Osteoblast (primary cell): ENCODE data around the gene RETREG1. TPM values are rescaled to one million over a fixed set of nuclear protein-coding genes. Genes with fewer than 3 reads are reported as not detected.

Source experiments
- DNase-seq: peaks from one replicate; pipeline ENCODE4 v3.0.0; 2011; ENCODE audit warnings: low spot score, mixed read lengths; ENCODE audit not compliant: insufficient read length; ENCODE audit errors: missing footprints
- H2AFZ ChIP-seq: 2 replicates; pipeline ENCODE4 v1.6.0; 2011; ENCODE audit warnings: mild to moderate bottlenecking, low read length
- H3K27ac ChIP-seq: 2 replicates; pipeline ENCODE4 v1.5.1; 2011; ENCODE audit warnings: mild to moderate bottlenecking, low read depth, low read length, moderate library complexity
- H3K27me3 ChIP-seq: 2 replicates; pipeline ENCODE4 v1.6.0; 2012; ENCODE audit warnings: mild to moderate bottlenecking, control low read depth, inconsistent platforms, low read length, moderate library complexity; ENCODE audit not compliant: insufficient read depth
- H3K36me3 ChIP-seq: 2 replicates; pipeline ENCODE4 v1.5.1; 2011; ENCODE audit warnings: mild to moderate bottlenecking, low read length, control low read depth, moderate library complexity; ENCODE audit not compliant: insufficient read depth
- H3K4me1 ChIP-seq: 2 replicates; pipeline ENCODE4 v1.5.1; 2011; ENCODE audit warnings: mild to moderate bottlenecking, low read length, control low read depth, moderate library complexity; ENCODE audit not compliant: insufficient read depth
- H3K4me2 ChIP-seq: 2 replicates; pipeline ENCODE4 v1.6.0; 2011; ENCODE audit warnings: mild to moderate bottlenecking, low read length; ENCODE audit not compliant: insufficient read depth
- H3K4me3 ChIP-seq: fragments of 200-600 bp; sonication (generic); 3 replicates; pipeline ENCODE4 v1.5.1; 2012; ENCODE audit warnings: mild to moderate bottlenecking, low read length, inconsistent platforms; ENCODE audit not compliant: insufficient read depth
- H3K79me2 ChIP-seq: 2 replicates; pipeline ENCODE4 v1.6.0; 2012; ENCODE audit warnings: mild to moderate bottlenecking, low read length, control low read depth, inconsistent platforms; ENCODE audit not compliant: insufficient read depth
- H3K9me3 ChIP-seq: 2 replicates; pipeline ENCODE4 v1.5.1; 2011; ENCODE audit warnings: low read depth, low read length, control low read depth
- H4K20me1 ChIP-seq: 2 replicates; pipeline ENCODE4 v1.6.0; 2012; ENCODE audit warnings: mild to moderate bottlenecking, low read length, control low read depth; ENCODE audit not compliant: insufficient read depth
- CTCF ChIP-seq: IDR thresholded peaks from 2 replicates; pipeline ENCODE4 v1.5.1; 2011; ENCODE audit warnings: mild to moderate bottlenecking, low read depth, low read length, moderate library complexity; ENCODE audit errors: extremely low read depth
- total RNA-seq: library from RNA; depleted of rRNA; stranded (reverse); fragments of >200 nt; gene quantifications from 2 replicates; pipeline ENCODE4 v1.2.3, GENCODE V29; 2012

RETREG1 gene
- total RNA-seq, 1 donor: 8.3 TPM

DNA sequence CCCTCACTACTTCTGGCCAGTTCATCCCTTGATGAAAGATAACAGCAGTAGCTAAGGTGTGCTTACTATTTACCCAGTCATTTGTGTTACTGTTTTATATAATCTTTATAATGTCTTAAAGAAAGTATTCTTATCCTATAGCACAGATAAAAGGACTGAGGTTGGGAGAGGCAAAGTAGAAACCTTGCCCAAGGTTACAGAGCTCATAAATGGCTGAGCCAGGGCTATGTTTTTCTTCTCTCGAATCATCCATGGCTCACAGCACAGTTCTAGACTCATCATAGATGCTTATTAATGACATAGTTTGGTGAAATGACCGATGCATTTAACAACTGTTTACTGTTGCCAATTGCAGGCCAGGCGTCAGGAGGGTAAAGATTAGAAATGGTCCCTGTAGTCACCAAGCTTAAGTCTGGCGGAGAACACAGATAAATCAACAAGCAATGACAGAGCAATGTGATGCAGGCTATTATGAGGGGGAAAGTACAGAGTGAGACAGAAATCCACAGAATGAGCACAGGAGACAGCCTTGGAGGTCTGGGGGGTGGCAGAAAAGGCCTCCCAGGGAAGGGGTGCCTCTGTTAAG is 85.6 kb downstream of the RETREG1 start:
- H2AFZ ChIP-seq: no peak overlapping the region
- no peaks in the 10 kb centered on the region for H3K36me3 ChIP-seq
- DNase-seq: no peak
- H3K79me2 ChIP-seq: no peaks in the 10 kb centered on the region
- H4K20me1 ChIP-seq: no peaks in the 10 kb centered on the region
- no peak overlapping the region for H3K4me3 ChIP-seq
- peaks cover 2% of the 10 kb centered on the region for H3K27me3 ChIP-seq
- H3K27ac ChIP-seq: no peak overlapping the region
- TF ChIP-seq CTCF: no peak
- H3K9me3 ChIP-seq: no peaks in the 10 kb centered on the region
- H3K4me1 ChIP-seq: no peaks in the 10 kb centered on the region
- no peak overlapping the region for H3K4me2 ChIP-seq

DNA sequence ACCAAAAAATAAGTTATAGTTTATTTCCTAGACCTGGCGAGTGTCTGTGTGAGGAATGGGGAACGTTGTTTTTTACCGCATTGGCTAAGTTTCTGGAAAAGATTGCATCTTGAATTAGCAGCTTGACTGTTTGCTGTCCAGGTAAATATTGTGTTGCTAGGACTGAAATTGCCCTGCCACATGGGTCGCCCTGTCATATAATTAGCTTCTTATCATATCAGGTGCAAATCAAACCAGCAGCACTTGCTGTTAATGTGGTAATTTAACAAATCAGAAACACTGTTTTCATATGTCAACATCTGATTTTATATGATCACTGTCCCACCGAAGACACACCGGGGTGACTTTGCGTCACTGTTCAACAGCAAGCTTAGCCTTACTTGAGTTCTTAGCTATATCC is 87.5 kb downstream of the RETREG1 start:
- no peaks in the 10 kb centered on the region for H4K20me1 ChIP-seq
- H3K27ac ChIP-seq: no peak overlapping the region
- no peaks in the 10 kb centered on the region for H3K9me3 ChIP-seq
- no peaks in the 10 kb centered on the region for H3K79me2 ChIP-seq
- no peaks in the 10 kb centered on the region for H3K4me1 ChIP-seq
- H2AFZ ChIP-seq: no peak overlapping the region
- H3K27me3 ChIP-seq: peaks cover 2% of the 10 kb centered on the region
- no peak for TF ChIP-seq CTCF
- no peak overlapping the region for H3K4me3 ChIP-seq
- no peak overlapping the region for H3K4me2 ChIP-seq
- no peak for DNase-seq
- no peaks in the 10 kb centered on the region for H3K36me3 ChIP-seq

DNA sequence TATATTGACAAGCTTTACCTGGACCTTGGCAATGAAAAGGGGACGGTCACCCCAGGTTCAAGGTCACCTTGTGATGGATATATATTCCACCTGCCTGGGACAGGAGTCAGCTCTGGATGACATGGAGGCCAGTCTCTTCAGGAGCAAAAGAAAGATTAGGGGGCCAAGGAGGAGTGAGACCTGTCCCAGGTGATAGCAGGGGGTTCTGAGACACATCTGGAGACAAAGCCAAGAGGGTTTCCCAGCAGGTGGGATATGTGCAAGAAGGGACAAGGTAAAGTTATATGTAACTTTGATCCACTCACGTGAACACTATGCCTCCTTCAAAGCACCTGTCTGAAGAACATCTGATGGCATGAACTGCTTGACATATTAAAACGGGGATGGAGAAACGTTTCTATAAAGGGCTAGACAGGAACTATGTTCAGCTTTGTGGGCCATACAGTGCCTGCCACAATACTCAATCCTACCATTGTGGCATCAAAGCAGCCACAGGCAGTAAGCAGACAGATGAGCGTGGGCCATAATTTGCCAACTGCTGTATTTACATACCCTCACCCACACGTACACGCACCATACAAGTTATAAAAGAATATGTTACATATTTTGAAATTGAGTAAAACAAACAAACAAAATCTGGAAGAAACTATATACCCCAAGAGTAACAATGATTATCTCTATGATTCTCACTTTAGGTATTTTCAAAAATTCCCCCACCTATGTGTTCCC is 88.3 kb downstream of the RETREG1 start:
- Histone ChIP-seq H3K4me1 (no peaks in the 10 kb centered on the region), H2AFZ (no peak overlapping the region), H3K4me3 (no peak overlapping the region), H3K4me2 (no peak overlapping the region), H3K79me2 (no peaks in the 10 kb centered on the region), H3K9me3 (no peaks in the 10 kb centered on the region), H3K27me3 (peaks cover 2% of the 10 kb centered on the region), H3K27ac (no peak overlapping the region), H4K20me1 (no peaks in the 10 kb centered on the region), H3K36me3 (no peaks in the 10 kb centered on the region)
- DNase-seq: no peak
- TF ChIP-seq CTCF: no peak

DNA sequence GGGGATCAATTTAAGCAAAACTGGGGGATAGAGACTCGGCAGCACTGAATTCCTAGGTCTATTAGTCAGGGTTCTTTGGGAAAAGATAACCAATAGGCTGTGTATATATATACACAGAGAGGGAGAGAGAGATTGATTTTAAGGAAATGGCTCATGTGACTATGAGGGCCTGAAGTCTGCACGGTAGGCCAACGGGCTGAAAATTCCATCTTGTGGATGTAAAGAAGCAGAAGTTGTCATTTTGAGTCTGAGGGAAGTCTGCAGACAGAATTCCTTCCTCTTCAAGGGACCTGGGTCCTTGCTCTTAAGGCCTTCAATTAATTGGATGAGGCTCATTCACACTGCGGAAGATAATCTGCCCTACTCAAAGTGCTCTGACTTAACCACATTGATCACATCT is 91.1 kb downstream of the RETREG1 start:
- H3K27ac ChIP-seq: no peak overlapping the region
- DNase-seq: no peak
- H2AFZ ChIP-seq: no peak overlapping the region
- H3K36me3 ChIP-seq: no peaks in the 10 kb centered on the region
- H3K79me2 ChIP-seq: no peaks in the 10 kb centered on the region
- H3K27me3 ChIP-seq: no peaks in the 10 kb centered on the region
- H3K4me1 ChIP-seq: no peaks in the 10 kb centered on the region
- TF ChIP-seq CTCF: no peak
- H3K9me3 ChIP-seq: no peaks in the 10 kb centered on the region
- no peak overlapping the region for H3K4me3 ChIP-seq
- no peak overlapping the region for H3K4me2 ChIP-seq
- H4K20me1 ChIP-seq: no peaks in the 10 kb centered on the region
